ENCODE results near the gene OTUD1. TPM values are rescaled to one million over a fixed set of nuclear protein-coding genes. Genes with fewer than 3 reads are reported as not detected.

The OTUD1 gene
- total RNA-seq, 4 donors from 2014 or later = 6.8 to 19.9 (median 12.8) TPM

DNA sequence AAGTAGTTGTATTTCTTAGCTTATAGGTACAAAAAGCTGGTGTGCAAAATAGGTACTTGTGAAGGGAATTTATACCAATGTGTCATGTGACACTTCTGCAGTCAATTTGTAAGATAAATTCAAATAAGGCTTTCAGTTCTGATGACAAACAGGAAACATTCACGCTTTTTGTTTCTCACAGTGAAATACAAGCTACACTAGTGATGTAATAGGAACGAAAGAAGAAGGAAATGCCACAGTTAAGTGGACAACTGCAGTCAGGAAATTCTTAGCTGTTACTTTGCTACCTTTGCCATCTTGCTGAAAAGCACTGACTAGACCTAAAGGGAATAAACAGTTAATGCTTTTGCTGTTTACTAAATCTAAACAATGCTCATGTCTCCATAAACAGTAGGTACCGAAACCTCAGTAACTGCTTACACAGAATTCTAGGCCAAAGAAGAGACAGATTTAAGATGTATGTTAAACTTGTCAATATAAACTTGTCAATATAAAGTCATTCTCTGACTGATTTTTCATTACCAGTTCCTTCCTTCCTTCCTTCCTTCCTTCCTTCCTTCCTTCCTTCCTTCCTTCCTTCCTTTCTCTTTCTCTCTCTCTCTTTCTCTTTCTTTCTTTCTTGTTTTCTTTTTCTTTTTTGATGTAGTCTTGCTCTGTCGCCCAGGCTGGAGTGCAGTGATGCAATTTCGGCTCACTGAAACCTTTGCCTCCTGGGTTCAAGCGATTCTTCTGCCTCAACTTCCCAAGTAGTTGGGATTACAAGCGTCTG, 10.1 kb downstream of the OTUD1 start:
- no peak for DNase-seq
- Histone ChIP-seq H3K27ac (no peak overlapping the region), H3K36me3 (no peaks in the 10 kb centered on the region), H3K9me3 (no peaks in the 10 kb centered on the region), H3K4me1 (no peaks in the 10 kb centered on the region), H3K4me3 (no peak overlapping the region), H3K27me3 (no peaks in the 10 kb centered on the region)
- intact Hi-C loops (cut with DNase I; ENCODE audit: low total_unique reads) = no loop called here
- TF ChIP-seq, protein P1, sequence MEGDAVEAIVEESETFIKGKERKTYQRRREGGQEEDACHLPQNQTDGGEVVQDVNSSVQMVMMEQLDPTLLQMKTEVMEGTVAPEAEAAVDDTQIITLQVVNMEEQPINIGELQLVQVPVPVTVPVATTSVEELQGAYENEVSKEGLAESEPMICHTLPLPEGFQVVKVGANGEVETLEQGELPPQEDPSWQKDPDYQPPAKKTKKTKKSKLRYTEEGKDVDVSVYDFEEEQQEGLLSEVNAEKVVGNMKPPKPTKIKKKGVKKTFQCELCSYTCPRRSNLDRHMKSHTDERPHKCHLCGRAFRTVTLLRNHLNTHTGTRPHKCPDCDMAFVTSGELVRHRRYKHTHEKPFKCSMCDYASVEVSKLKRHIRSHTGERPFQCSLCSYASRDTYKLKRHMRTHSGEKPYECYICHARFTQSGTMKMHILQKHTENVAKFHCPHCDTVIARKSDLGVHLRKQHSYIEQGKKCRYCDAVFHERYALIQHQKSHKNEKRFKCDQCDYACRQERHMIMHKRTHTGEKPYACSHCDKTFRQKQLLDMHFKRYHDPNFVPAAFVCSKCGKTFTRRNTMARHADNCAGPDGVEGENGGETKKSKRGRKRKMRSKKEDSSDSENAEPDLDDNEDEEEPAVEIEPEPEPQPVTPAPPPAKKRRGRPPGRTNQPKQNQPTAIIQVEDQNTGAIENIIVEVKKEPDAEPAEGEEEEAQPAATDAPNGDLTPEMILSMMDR (IDR thresholded peaks at IDR 0.05) = no peak
- TF ChIP-seq POLR2A (IDR thresholded peaks at IDR 0.05) = no peak

DNA sequence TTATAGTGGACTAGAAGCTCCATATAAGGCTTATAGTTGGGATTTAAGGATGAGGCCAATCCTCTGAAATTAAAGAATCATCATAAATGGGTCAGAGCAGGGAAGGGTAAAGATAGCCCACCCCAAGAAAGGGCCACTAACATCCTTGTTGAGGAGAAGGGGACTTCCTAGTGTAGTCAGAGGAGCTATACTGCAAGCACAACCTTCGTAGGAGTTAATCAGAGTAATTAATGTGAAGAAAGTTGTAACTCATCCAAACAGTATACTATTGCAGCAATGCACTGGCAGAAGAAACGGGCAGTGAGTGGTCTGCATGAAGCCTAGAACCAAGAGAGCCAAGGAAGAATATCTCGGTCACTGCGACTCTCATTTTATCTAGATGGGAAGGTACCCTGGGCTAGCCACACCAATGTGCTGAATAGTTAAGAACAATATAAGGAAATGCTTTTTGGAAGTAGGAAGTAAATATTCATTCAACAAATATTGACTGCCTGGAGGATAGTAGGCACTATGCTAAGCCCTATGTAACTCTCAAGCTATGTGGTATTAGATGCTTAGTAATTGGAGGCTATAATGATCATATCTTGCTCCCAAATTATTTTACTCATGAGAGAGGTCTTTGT, 13.3 kb downstream of the OTUD1 start:
- no peak for DNase-seq
- no peaks in the 10 kb centered on the region for H3K27me3 ChIP-seq
- H3K4me1 ChIP-seq = no peaks in the 10 kb centered on the region
- H3K27ac ChIP-seq = no peak overlapping the region
- H3K36me3 ChIP-seq = no peaks in the 10 kb centered on the region
- TF ChIP-seq, protein P1 (IDR thresholded peaks at IDR 0.05) = no peak
- TF ChIP-seq POLR2A (IDR thresholded peaks at IDR 0.05) = no peak
- H3K4me3 ChIP-seq = no peak overlapping the region
- intact Hi-C loops (cut with DNase I; ENCODE audit: low total_unique reads) = no loop called here
- H3K9me3 ChIP-seq = no peaks in the 10 kb centered on the region

DNA sequence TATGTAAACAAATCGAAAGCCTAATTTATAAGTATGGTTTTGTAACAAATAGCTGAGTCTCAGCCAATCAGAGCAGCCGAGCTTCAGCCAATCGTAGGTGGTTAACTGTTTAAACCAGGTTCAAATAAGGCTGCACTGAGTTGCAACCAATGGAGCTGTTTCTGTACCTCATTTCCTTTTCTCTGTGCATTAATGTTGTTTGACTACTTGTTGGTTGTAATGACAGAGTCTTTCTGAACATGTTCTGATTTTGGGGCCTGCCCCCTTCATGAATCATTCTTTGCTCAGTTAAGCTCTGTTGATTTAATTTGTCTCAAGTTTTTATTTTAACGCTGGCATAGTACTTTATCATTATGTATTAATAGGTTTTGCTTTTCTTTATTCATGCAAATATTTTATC, 14.6 kb downstream of the OTUD1 start:
- H3K27me3 ChIP-seq = no peaks in the 10 kb centered on the region
- no peak overlapping the region for H3K27ac ChIP-seq
- H3K4me1 ChIP-seq = no peaks in the 10 kb centered on the region
- intact Hi-C loops (cut with DNase I; ENCODE audit: low total_unique reads) = no loop called here
- no peak overlapping the region for H3K4me3 ChIP-seq
- no peaks in the 10 kb centered on the region for H3K9me3 ChIP-seq
- DNase-seq = no peak
- TF ChIP-seq, protein P1 (IDR thresholded peaks at IDR 0.05) = no peak
- no peak for TF ChIP-seq POLR2A (IDR thresholded peaks at IDR 0.05)
- no peaks in the 10 kb centered on the region for H3K36me3 ChIP-seq

DNA sequence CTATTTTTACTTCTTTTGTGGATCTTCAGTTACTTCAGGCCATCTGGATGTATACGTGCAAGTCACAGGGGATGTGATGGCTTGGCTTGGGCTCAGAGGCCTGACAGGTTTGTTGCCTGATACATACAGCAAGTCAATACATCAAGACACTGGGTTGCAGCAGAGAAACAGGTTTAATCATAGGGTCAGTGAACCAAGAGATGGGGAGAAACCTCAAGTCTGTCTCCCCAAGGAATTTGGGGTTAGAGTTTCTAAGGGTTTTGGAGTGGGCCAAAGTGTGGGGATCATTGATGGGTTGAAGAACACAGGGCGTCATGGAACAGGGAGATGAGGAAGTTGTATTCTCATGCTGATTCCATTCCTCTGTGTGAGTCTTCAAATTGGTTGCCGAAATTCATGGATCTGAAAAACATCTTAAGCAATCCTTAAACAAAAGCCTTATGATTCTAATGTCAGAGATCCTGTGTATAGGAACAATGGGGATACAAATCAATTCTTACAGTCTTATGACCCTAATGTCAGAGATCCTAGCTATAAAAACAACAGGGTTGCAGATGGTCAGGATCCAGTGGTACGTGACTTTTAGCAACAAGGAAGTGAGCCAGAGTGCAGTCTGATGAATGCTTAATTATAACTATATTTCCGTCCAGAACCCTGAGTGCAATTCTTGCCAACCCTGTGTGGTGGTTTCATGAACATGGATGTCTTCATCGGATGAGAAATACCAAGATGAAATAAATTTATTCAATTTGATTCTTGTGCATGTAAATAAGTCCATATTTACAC, 18.9 kb downstream of the OTUD1 start:
- DNase-seq = no peak
- Histone ChIP-seq H3K4me3 (no peak overlapping the region), H3K9me3 (no peaks in the 10 kb centered on the region), H3K27me3 (no peaks in the 10 kb centered on the region), H3K36me3 (no peaks in the 10 kb centered on the region), H3K4me1 (no peaks in the 10 kb centered on the region), H3K27ac (no peak overlapping the region)
- TF ChIP-seq, protein P1 (IDR thresholded peaks at IDR 0.05) = no peak
- intact Hi-C loops (cut with DNase I; ENCODE audit: low total_unique reads) = no loop called here

Data from uterus (tissue), 4 donors.